Measurements from ENCODE around the gene RUNDC3A. TPM values are rescaled to one million over a fixed set of nuclear protein-coding genes. Genes with fewer than 3 reads are reported as not detected.

The RUNDC3A gene
- total and polyA plus RNA-seq, 2 of the 13 experiments (the other 11 are each of a cell fraction or from before 2014, with no cell fraction given) = 0.25 TPM; not detected in 1

DNA sequence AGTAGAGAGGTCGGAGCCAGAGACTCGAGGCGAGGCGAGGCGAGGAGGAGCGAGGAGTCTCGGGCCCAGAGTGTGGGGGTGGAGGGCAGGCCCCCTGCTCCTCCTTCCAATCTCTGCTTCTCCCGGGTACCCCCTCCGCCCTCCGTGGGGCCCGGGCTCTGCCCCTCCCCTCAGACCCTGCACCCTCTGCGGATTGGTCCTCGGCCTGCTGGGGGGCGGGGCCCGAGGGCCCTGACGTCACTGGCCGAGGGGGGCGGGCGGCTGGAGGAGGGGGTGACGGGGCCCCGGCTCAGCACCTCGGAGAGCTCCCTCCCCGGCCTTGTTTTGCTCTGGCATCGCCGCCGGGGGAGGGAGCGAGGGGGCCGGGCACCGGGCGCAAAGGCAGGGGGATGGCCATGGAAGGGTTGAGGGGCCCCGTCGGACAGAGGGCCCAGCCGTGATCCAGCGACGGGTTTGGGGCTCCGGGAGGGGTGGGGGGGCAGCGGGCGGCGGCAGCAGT lies at the start of gene RUNDC3A (continued):
- no peak for TF ChIP-seq MATR3 (CRISPR knock-in tag; IDR thresholded peaks at IDR 0.05)
- TF ChIP-seq SMARCC2 (IDR thresholded peaks at IDR 0.05) = no peak
- TF ChIP-seq NFE2 (CRISPR knock-in tag; IDR thresholded peaks at IDR 0.05) = no peak
- peak; percentile 45; the same call in 1 of the 2 replicates for TF ChIP-seq DRAP1 (CRISPR knock-in tag; IDR thresholded peaks at IDR 0.05)
- no peak for TF ChIP-seq GLMP (CRISPR knock-in tag; IDR thresholded peaks at IDR 0.05; ENCODE audit: borderline replicate concordance)
- TF ChIP-seq ZBTB10 (CRISPR knock-in tag; IDR thresholded peaks at IDR 0.05; ENCODE audit: borderline replicate concordance) = peak; percentile 77; the same call in 1 of the 2 replicates
- no peak for TF ChIP-seq ZNF510 (CRISPR knock-in tag; IDR thresholded peaks at IDR 0.05; ENCODE audit: low read depth)
- peak; percentile 26 for TF ChIP-seq YY1 (IDR thresholded peaks at IDR 0.05; ENCODE audit: insufficient read depth, insufficient replicate concordance, low read depth, low read length)
- no peak for TF ChIP-seq ASH2L (IDR thresholded peaks at IDR 0.05; ENCODE audit: insufficient read length, low read depth, low read length)
- peak; percentile 61 for TF ChIP-seq MYC (CRISPR knock-in tag; IDR thresholded peaks at IDR 0.05; ENCODE audit: borderline replicate concordance)
- no peak for TF ChIP-seq TARDBP (CRISPR knock-in tag; IDR thresholded peaks at IDR 0.05)
- peak; percentile 64; the same call in 1 of the 2 replicates for TF ChIP-seq HIC2 (CRISPR knock-in tag; IDR thresholded peaks at IDR 0.05; ENCODE audit: low read depth)
- TF ChIP-seq ZNF501 (CRISPR knock-in tag; IDR thresholded peaks at IDR 0.05) = peak; percentile 55; the same call in 1 of the 2 replicates
- 0 out of 2 replicates have a peak, but pooled peaks have one; percentile 20 for TF ChIP-seq ZBTB14 (CRISPR knock-in tag; IDR thresholded peaks at IDR 0.05)
- TF ChIP-seq NFYB (CRISPR knock-in tag; IDR thresholded peaks at IDR 0.05) = peak; percentile 71
- no peak for TF ChIP-seq TCF12 (IDR thresholded peaks at IDR 0.05)
- 0 out of 2 replicates have a peak, but pooled peaks have one; percentile 67 for TF ChIP-seq TCF12 (CRISPR knock-in tag; IDR thresholded peaks at IDR 0.05)
- no peak for TF ChIP-seq MTA1 (CRISPR knock-in tag; IDR thresholded peaks at IDR 0.05; ENCODE audit: borderline replicate concordance)
- peak; percentile 48; the same call in 1 of the 2 replicates for TF ChIP-seq MIER3 (CRISPR knock-in tag; IDR thresholded peaks at IDR 0.05; ENCODE audit: borderline replicate concordance)
- TF ChIP-seq ZNF552 (CRISPR knock-in tag; IDR thresholded peaks at IDR 0.05; ENCODE audit: borderline replicate concordance) = 0 out of 2 replicates have a peak, but pooled peaks have one; percentile 57
- no peak for TF ChIP-seq LCORL (IDR thresholded peaks at IDR 0.05)
- peak; percentile 60 for TF ChIP-seq LCORL (CRISPR knock-in tag; IDR thresholded peaks at IDR 0.05)
- no peak for TF ChIP-seq ZNF180 (CRISPR knock-in tag; IDR thresholded peaks at IDR 0.05; ENCODE audit: borderline replicate concordance, low read depth)
- no peak for TF ChIP-seq SRSF1 (optimal IDR thresholded peaks at IDR 0.05; ENCODE audit: low read depth, low read length)
